OCI-LY3 (cell line): ENCODE measurements around the gene SLC9C1.

Experiments used
- CTCF ChIP-seq: fragments of 200-600, 300-600 bp; sonication (generic); IDR thresholded peaks from 2 replicates; pipeline ENCODE4 v1.5.1; 2014; ENCODE audit warnings: antibody characterized with exemption, low read length, low read depth
- EZH2phosphoT487 ChIP-seq: fragments of 200-600 bp; shearing (Covaris generic); IDR thresholded peaks from 2 replicates; pipeline ENCODE4 v1.6.1; 2018; ENCODE audit warnings: antibody characterized with exemption, mixed run types, low read depth

GRCh38 chr3:112128843-112129727 is 164.9 kb downstream of the SLC9C1 start:
- TF ChIP-seq CTCF (no peak), EZH2phosphoT487 (no peak)
